Thymus (tissue), 11 donors: ENCODE results near the gene RPL38. TPM values are rescaled to one million over a fixed set of nuclear protein-coding genes. Genes with fewer than 3 reads are reported as not detected.

Experiments used
- DNase-seq, 9 donors: peaks; one replicate each; pipeline ENCODE4 v3.0.0-alpha.2; 2013; ENCODE audit warnings: low spot score in 9 of 9, low read depth in 6 of 9, missing footprints in 1 of 9
- H3K27ac ChIP-seq, 2 donors: one replicate each; pipeline ENCODE4 v1.5.1; 2013; ENCODE audit warnings: control low read depth in 1 of 2, low read depth in 1 of 2, low read length in 1 of 2, mild to moderate bottlenecking in 1 of 2, moderate library complexity in 1 of 2
- H3K27me3 ChIP-seq, 2 donors: one replicate each; pipeline ENCODE4 v1.5.1; 2013; ENCODE audit warnings: low read length in 1 of 2; ENCODE audit not compliant: control insufficient read depth in 2 of 2, insufficient read depth in 1 of 2
- H3K36me3 ChIP-seq, 2 donors: one replicate each; pipeline ENCODE4 v1.5.1; 2013; ENCODE audit warnings: low read length in 1 of 2, mild to moderate bottlenecking in 1 of 2, moderate library complexity in 1 of 2; ENCODE audit not compliant: control insufficient read depth in 2 of 2, insufficient read depth in 2 of 2
- H3K4me1 ChIP-seq, 2 donors: one replicate each; pipeline ENCODE4 v1.5.1; 2013; ENCODE audit warnings: low read length in 2 of 2; ENCODE audit not compliant: control insufficient read depth in 2 of 2, insufficient read depth in 2 of 2
- H3K4me3 ChIP-seq, 2 donors: one replicate each; pipeline ENCODE4 v1.5.1; 2013; ENCODE audit warnings: low read length in 2 of 2, control low read depth in 1 of 2, mild to moderate bottlenecking in 1 of 2
- H3K9me3 ChIP-seq, 2 donors: one replicate each; pipeline ENCODE4 v1.5.1; 2013; ENCODE audit warnings: low read length in 1 of 2, mild to moderate bottlenecking in 1 of 2; ENCODE audit not compliant: control insufficient read depth in 2 of 2, insufficient read depth in 1 of 2
- WGBS: extraction: QIAGEN DNeasy Blood & Tissue Kit; methylation state at CpG from one replicate; pipeline ENCODE4 v1.1.7; 2013; 5-methylcytosine and 5-hydroxymethylcytosine counted together
- polyA plus RNA-seq: library from polyadenylated mRNA; stranded (reverse); fragments of 200-250 nt; gene quantifications from one replicate; pipeline ENCODE4 v1.2.3, GENCODE V29; 2013
- total RNA-seq: library from RNA; stranded (reverse); fragments of 120-200 nt; gene quantifications from one replicate; pipeline ENCODE4 v1.2.4, GENCODE V29; 2013
- donor health status: healthy.

The RPL38 gene
- total and polyA plus RNA-seq, 2 donors = 2,116 to 3,433 TPM

GRCh38 chr17:74243013-74243755 lies 39.7 kb downstream of the RPL38 start:
- DNase-seq = no peak

GRCh38 chr17:74244128-74244527 lies 40.6 kb downstream of the RPL38 start:
- Histone ChIP-seq H3K27me3 (no peaks in the 10 kb centered on the region), H3K4me3 (no peak overlapping the region), H3K36me3 (no peaks in the 10 kb centered on the region), H3K4me1 (peaks cover 7 to 22% of the 10 kb centered on the region in 2 donors), H3K9me3 (peaks cover 0 to 14% of the 10 kb centered on the region in 2 donors), H3K27ac (no peak overlapping the region)
- no peak for DNase-seq
- WGBS = 98% methylated on average over 10 of the region's 10 CpGs

More at GRCh38 chr17:74243013-74243755, 39.7 kb downstream of the RPL38 start:
- 96% methylated on average over 13 of the region's 13 CpGs for WGBS
- Histone ChIP-seq H3K4me3 (no peak overlapping the region), H3K27ac (no peak overlapping the region), H3K9me3 (peaks cover 0 to 14% of the 10 kb centered on the region in 2 donors), H3K36me3 (no peaks in the 10 kb centered on the region), H3K4me1 (peaks cover under 1 to 13% of the 10 kb centered on the region in 2 donors), H3K27me3 (no peaks in the 10 kb centered on the region)

- Histone ChIP-seq H3K4me1 (peaks cover 11 to 26% of the 10 kb centered on the region in 2 donors), H3K27ac (no peak overlapping the region), H3K27me3 (no peaks in the 10 kb centered on the region), H3K4me3 (no peak overlapping the region), H3K36me3 (no peaks in the 10 kb centered on the region), H3K9me3 (peaks cover 0 to 14% of the 10 kb centered on the region in 2 donors)
- WGBS = 95% methylated on average over 6 of the region's 6 CpGs
- DNase-seq = no peak
These were observed 41.1 kb downstream of the RPL38 start for GRCh38 chr17:74244548-74244947.

GRCh38 chr17:74245145-74245831 lies 41.8 kb downstream of the RPL38 start:
- H3K4me1 ChIP-seq = peaks cover 14 to 32% of the 10 kb centered on the region in 2 donors
- 97% methylated on average over 21 of the region's 21 CpGs for WGBS
- H3K4me3 ChIP-seq = no peak overlapping the region
- no peak overlapping the region for H3K27ac ChIP-seq
- DNase-seq = no peak
- H3K27me3 ChIP-seq = no peaks in the 10 kb centered on the region
- peaks cover 0 to 14% of the 10 kb centered on the region in 2 donors for H3K9me3 ChIP-seq
- H3K36me3 ChIP-seq = no peaks in the 10 kb centered on the region

GRCh38 chr17:74245871-74246270 lies 42.4 kb downstream of the RPL38 start:
- H3K27me3 ChIP-seq = no peaks in the 10 kb centered on the region
- no peak overlapping the region for H3K27ac ChIP-seq
- 75% methylated on average over 5 of the region's 5 CpGs for WGBS
- H3K9me3 ChIP-seq = peaks cover 0 to 14% of the 10 kb centered on the region in 2 donors
- peaks cover 20 to 35% of the 10 kb centered on the region in 2 donors for H3K4me1 ChIP-seq
- DNase-seq = no peak
- no peaks in the 10 kb centered on the region for H3K36me3 ChIP-seq
- no peak overlapping the region for H3K4me3 ChIP-seq

GRCh38 chr17:74249590-74250270 lies 46.3 kb downstream of the RPL38 start:
- peak overlapping the region; percentile 58 to 69 for H3K27ac ChIP-seq

GRCh38 chr17:74250324-74250995 lies 47.0 kb downstream of the RPL38 start:
- no peak for DNase-seq
- H3K9me3 ChIP-seq = peaks cover 0 to 14% of the 10 kb centered on the region in 2 donors
- H3K4me3 ChIP-seq = peak overlapping the region; percentile 36 to 46
- H3K4me1 ChIP-seq = peaks cover 25 to 48% of the 10 kb centered on the region in 2 donors
- peak overlapping the region; percentile 58 to 69 for H3K27ac ChIP-seq
- WGBS = 87% methylated on average over 12 of the region's 12 CpGs
- no peaks in the 10 kb centered on the region for H3K27me3 ChIP-seq
- H3K36me3 ChIP-seq = peaks cover 13 to 18% of the 10 kb centered on the region in 2 donors

More at GRCh38 chr17:74249590-74250270, 46.3 kb downstream of the RPL38 start:
- Histone ChIP-seq H3K9me3 (peaks cover 0 to 14% of the 10 kb centered on the region in 2 donors), H3K27me3 (no peaks in the 10 kb centered on the region), H3K36me3 (peaks cover 13% of the 10 kb centered on the region in 2 donors), H3K4me1 (peaks cover 25 to 48% of the 10 kb centered on the region in 2 donors), H3K4me3 (peak overlapping the region; percentile 36 to 46)
- peak in 7 of 9 donors; percentile 49 to 83 (median 61) for DNase-seq
- WGBS = 8% methylated on average over 16 of the region's 17 CpGs

GRCh38 chr17:74251051-74251450 lies 47.6 kb downstream of the RPL38 start:
- WGBS = 97% methylated on average over 8 of the region's 8 CpGs
- H3K4me3 ChIP-seq = peak overlapping the region in 1 of 2 donors; percentile 46
- peaks cover 13 to 24% of the 10 kb centered on the region in 2 donors for H3K36me3 ChIP-seq
- DNase-seq = no peak
- H3K4me1 ChIP-seq = peaks cover 25 to 48% of the 10 kb centered on the region in 2 donors
- no peak overlapping the region for H3K27ac ChIP-seq
- H3K27me3 ChIP-seq = no peaks in the 10 kb centered on the region
- peaks cover 0 to 14% of the 10 kb centered on the region in 2 donors for H3K9me3 ChIP-seq
